ENCODE measurements around the gene AHCTF1.

DNA sequence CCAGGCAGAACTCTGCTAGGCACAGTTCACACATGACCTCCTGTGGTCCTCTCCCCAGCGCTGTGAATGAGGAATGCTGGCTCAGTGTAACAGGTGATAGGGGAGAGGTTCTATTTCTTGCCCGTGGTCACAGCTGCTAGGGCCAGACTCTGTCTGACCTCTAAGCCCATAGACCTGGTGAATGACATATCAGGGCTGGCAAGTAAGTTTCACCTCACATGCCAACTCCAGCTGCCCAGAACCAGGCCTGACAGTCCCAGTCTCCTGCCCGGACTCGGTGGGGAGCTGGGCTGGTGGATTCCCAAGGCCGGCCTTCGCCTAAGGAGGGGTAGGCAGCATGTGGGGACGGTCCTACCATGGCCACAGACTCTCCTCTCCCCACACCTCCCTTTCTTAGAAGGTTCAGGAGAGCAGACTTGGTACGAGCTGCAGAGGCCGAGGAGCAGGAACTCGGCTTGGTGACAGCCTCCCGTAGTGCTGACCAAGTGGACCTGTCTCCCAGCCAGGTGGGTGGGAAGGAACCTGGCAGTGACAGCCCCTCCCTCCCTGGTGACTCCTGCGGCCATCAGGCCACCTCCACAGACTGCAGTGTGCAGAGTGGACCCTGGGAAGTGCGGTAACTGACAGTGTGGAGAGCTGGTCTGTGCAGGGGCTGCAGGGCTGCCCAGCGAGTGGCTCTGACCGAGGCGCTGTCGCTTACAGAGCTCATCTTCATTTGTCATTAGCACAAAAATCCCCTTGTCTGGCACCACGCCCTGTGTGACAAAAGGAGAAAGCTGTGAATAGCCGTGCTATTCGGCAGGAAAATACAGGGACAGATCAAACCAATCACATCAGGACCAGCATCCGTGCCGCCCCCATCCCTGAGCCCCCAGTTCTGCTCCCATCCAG is 132.9 kb downstream of the AHCTF1 start:
- TF ChIP-seq, protein P1, sequence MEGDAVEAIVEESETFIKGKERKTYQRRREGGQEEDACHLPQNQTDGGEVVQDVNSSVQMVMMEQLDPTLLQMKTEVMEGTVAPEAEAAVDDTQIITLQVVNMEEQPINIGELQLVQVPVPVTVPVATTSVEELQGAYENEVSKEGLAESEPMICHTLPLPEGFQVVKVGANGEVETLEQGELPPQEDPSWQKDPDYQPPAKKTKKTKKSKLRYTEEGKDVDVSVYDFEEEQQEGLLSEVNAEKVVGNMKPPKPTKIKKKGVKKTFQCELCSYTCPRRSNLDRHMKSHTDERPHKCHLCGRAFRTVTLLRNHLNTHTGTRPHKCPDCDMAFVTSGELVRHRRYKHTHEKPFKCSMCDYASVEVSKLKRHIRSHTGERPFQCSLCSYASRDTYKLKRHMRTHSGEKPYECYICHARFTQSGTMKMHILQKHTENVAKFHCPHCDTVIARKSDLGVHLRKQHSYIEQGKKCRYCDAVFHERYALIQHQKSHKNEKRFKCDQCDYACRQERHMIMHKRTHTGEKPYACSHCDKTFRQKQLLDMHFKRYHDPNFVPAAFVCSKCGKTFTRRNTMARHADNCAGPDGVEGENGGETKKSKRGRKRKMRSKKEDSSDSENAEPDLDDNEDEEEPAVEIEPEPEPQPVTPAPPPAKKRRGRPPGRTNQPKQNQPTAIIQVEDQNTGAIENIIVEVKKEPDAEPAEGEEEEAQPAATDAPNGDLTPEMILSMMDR (IDR thresholded peaks at IDR 0.05; ENCODE audit: low read depth, low read length), result no peak
- TF ChIP-seq EZH2phosphoT487 (IDR thresholded peaks at IDR 0.05; ENCODE audit: low read depth), result no peak

Data from OCI-LY3 (cell line).